Common myeloid progenitor, CD34-positive (primary cell): ENCODE results near the gene NEDD4L.
"Not testable (repeated sequence)": the region's sequence is repeated elsewhere in the genome, so short reads cannot be mapped to it uniquely, and the experiment has no call there.

Experiments
- CTCF ChIA-PET: fragments of 350-600 bp; sonication (Branson Sonifier 250); formaldehyde crosslinking; loops from one replicate; lab custom pipeline; 2021; ENCODE audit warnings: antibody characterized with exemption; lab: Charles Lee
- POLR2A ChIA-PET: fragments of 350-600 bp; sonication (Branson Sonifier 250); formaldehyde crosslinking; loops from one replicate; lab custom pipeline; 2021; ENCODE audit warnings: antibody characterized with exemption; lab: Charles Lee
- DNase-seq, 3 donors: peaks; one replicate each; pipeline versions ENCODE4 v3.0.0 to v3.0.0-alpha.2; 2013
- H3K27ac ChIP-seq, 2 experiments: 1 replicate in 1 of 2; 2 replicates in 1 of 2; pipeline ENCODE4 v1.7.0; 2013; ENCODE audit warnings: inconsistent platforms in 2 of 2, low read length in 2 of 2, mild to moderate bottlenecking in 2 of 2, low read depth in 1 of 2, moderate library complexity in 1 of 2; ENCODE audit not compliant: severe bottlenecking in 2 of 2, insufficient read depth in 1 of 2, poor library complexity in 1 of 2
- H3K27me3 ChIP-seq, 5 experiments: replicated peaks in 2 of 5; 1 replicate in 3 of 5; 2 replicates in 2 of 5; pipeline versions ENCODE4 v1.6.1 to v1.7.0; 2013; ENCODE audit warnings: low read length in 4 of 5, mild to moderate bottlenecking in 2 of 5, moderate library complexity in 2 of 5, inconsistent platforms in 1 of 5; ENCODE audit not compliant: insufficient read depth in 5 of 5, control insufficient read depth in 4 of 5
- H3K36me3 ChIP-seq, 4 experiments: 1 replicate in 2 of 4; 2 replicates in 2 of 4; pipeline versions ENCODE4 v1.6.1 to v1.7.0; 2013; ENCODE audit warnings: low read length in 3 of 4, control low read depth in 1 of 4, mild to moderate bottlenecking in 1 of 4; ENCODE audit not compliant: control insufficient read depth in 4 of 4, insufficient read depth in 4 of 4
- H3K4me1 ChIP-seq, 4 experiments: 1 replicate in 3 of 4; 2 replicates in 1 of 4; pipeline versions ENCODE4 v1.6.1 to v1.7.1; 2013; ENCODE audit warnings: low read length in 3 of 4, mild to moderate bottlenecking in 3 of 4, control low read depth in 1 of 4, inconsistent platforms in 1 of 4, moderate library complexity in 1 of 4; ENCODE audit not compliant: control insufficient read depth in 4 of 4, insufficient read depth in 4 of 4; ENCODE audit errors: control extremely low read depth in 1 of 4
- H3K4me3 ChIP-seq, 7 experiments: 1 replicate in 4 of 7; 2 replicates in 3 of 7; pipeline versions ENCODE4 v1.5.1 to v1.7.0; 2013; ENCODE audit warnings: mild to moderate bottlenecking in 7 of 7, low read length in 6 of 7, moderate library complexity in 6 of 7, inconsistent platforms in 2 of 7, low read depth in 2 of 7, control low read depth in 1 of 7; ENCODE audit not compliant: insufficient read depth in 4 of 7, control insufficient read depth in 1 of 7; ENCODE audit errors: extremely low read depth in 1 of 7
- H3K9me3 ChIP-seq, 5 experiments: 1 replicate in 4 of 5; 2 replicates in 1 of 5; pipeline versions ENCODE4 v1.6.1 to v1.7.1; 2013; ENCODE audit warnings: low read length in 4 of 5, mild to moderate bottlenecking in 2 of 5, inconsistent platforms in 1 of 5, low read depth in 1 of 5, moderate library complexity in 1 of 5; ENCODE audit not compliant: control insufficient read depth in 4 of 5, insufficient read depth in 2 of 5; ENCODE audit errors: control extremely low read depth in 1 of 5
- WGBS: methylation state at CpG from one replicate; pipeline ENCODE4 v1.1.5; 2013; ENCODE audit not compliant: insufficient coverage; 5-methylcytosine and 5-hydroxymethylcytosine counted together

Gene NEDD4L

DNA sequence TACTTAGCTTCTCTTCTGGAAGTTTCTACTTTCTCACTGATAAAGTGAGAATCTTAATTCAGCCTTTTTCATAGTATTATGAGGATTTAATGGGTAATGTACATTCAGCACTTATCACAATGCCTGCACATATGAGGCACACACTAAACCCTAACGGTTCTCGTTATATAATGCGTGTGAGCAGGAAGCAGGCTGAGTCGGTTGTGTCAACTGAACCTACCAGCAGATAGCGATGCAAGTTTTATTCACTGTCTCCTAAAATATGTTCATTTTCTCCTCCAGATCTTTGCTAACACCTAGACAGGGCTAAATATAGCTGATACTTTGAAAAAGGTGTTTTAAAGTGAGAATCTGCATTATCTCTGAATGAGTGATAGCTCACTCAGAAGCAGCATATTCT, 383.3 kb downstream of the NEDD4L start:
- Histone ChIP-seq H3K27me3 (no peaks in the 10 kb centered on the region), H3K4me1 (no peaks in the 10 kb centered on the region), H3K9me3 (no peaks in the 10 kb centered on the region), H3K27ac (no peak overlapping the region), H3K36me3 (no peaks in the 10 kb centered on the region), H3K4me3 (no peak overlapping the region)
- ChIA-PET CTCF (no interaction called here), POLR2A (no interaction called here)
- DNase-seq: peak in 1 of 3 donors; percentile 9
- 54% methylated on average over 4 of the region's 5 CpGs for WGBS

DNA sequence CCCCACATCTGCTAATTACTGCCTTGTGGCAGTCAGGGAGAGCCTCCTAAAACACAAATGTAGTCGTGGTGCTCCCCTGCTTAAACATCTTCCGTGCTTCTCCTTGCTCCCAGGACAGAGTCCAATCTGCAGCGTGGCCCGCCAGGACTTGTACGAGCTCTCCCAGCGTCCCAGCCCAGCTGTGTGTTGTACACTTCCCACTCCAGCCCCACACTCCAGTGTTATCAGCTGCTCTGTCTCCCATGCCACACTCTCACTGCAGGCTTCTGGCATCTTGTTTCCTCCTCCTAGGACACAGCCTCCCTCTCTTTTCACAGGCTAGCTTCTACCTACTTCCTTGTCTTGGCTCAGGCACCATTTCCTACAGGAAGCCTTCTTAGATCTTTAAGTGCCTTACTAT, 385.4 kb downstream of the NEDD4L start:
- WGBS: 95% methylated on average over 6 of the region's 6 CpGs
- H3K9me3 ChIP-seq: no peaks in the 10 kb centered on the region
- no peaks in the 10 kb centered on the region for H3K36me3 ChIP-seq
- no peaks in the 10 kb centered on the region for H3K4me1 ChIP-seq
- ChIA-PET POLR2A (no interaction called here), CTCF (interaction anchor here (1.5 kb wide), 1 partner anchor 655 kb away, joined by 3 read pairs; no protein-coding TSS in a partner anchor)
- H3K27me3 ChIP-seq: no peaks in the 10 kb centered on the region
- no peak for DNase-seq
- no peak overlapping the region for H3K4me3 ChIP-seq
- H3K27ac ChIP-seq: no peak overlapping the region

DNA sequence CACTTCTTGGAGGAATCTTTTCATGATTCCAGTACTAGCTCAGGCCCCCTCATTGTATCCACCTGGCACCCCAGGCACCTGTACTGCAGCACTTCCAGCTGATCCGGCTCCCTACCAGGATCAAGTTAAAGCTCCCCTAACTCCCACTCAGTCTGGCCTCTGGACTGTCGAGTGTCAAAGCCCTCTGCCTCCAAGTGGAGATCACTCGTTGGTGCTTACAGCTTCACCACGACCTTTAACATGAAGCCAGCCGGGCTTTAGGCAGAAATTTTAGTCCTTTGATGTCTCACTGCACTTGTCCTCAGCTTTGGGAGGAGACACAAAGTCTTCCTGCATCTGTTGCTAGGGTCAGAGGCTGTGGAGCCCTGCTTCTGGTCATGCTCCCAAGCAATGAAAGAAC, 387.2 kb downstream of the NEDD4L start:
- no peaks in the 10 kb centered on the region for H3K27me3 ChIP-seq
- no peak overlapping the region for H3K4me3 ChIP-seq
- H3K9me3 ChIP-seq: no peaks in the 10 kb centered on the region
- H3K36me3 ChIP-seq: no peaks in the 10 kb centered on the region
- no peak overlapping the region for H3K27ac ChIP-seq
- 92% methylated on average over 5 of the region's 5 CpGs for WGBS
- H3K4me1 ChIP-seq: no peaks in the 10 kb centered on the region
- no peak for DNase-seq
- CTCF ChIA-PET: no interaction called here
- POLR2A ChIA-PET: no interaction called here

DNA sequence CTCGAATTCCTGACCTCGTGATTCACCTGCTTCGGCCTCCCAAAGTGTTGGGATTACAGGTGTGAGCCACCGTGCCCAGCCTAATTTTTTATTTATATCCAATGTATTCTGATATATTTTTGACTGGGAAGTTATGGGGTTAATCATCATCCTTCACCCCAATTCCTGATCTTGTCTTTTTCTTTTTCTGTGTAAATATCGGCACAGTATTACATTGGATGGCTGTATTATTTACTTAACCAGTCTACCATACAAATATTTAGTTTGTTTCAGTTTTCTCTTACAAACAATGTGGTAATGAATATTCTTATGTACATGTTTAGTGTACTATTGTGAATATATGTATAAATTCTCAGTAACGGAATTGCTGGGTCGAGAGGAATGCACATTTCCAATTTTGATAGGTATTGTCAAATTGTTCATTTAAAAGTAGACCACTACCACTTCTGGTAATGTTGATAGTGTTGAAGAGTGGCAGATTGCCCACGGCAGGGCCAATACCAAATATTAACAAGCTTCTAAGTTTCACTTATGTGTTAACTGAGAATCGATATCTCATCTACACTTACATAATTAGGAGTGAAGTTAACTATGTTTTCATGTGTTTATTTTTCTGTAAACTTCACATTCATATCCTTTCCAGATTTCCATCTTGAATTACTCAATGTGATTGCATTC, 388.2 kb downstream of the NEDD4L start:
- Histone ChIP-seq H3K36me3 (no peaks in the 10 kb centered on the region), H3K27ac (no peak overlapping the region), H3K4me1 (no peaks in the 10 kb centered on the region), H3K27me3 (no peaks in the 10 kb centered on the region), H3K9me3 (no peaks in the 10 kb centered on the region), H3K4me3 (no peak overlapping the region)
- no peak for DNase-seq
- POLR2A ChIA-PET: no interaction called here
- WGBS: no CpG with 5 or more reads among the region's 9 CpGs
- CTCF ChIA-PET: no interaction called here

- H3K27ac ChIP-seq, POLR2A ChIA-PET, CTCF ChIA-PET, H3K4me3 ChIP-seq, DNase-seq, H3K36me3 ChIP-seq, H3K27me3 ChIP-seq, H3K9me3 ChIP-seq: not testable (repeated sequence)
- 100% methylated on average over 1 of the region's 7 CpGs for WGBS
- H3K4me1 ChIP-seq: peaks cover 0 to 13% (median 4%) of the 10 kb centered on the region in 4 experiments
Observed at GRCh38 chr18:58435221-58436005, 391.4 kb downstream of the NEDD4L start.

GRCh38 chr18:58438161-58438957, 394.3 kb downstream of the NEDD4L start:
- Histone ChIP-seq H3K27me3 (no peaks in the 10 kb centered on the region), H3K9me3 (no peaks in the 10 kb centered on the region), H3K27ac (peak overlapping the region in 1 of 2 experiments; percentile 65), H3K36me3 (no peaks in the 10 kb centered on the region), H3K4me3 (peak overlapping the region in 5 of 7 experiments; percentile 31 to 76 (median 50)), H3K4me1 (peaks cover 0 to 13% (median 4%) of the 10 kb centered on the region in 4 experiments)
- CTCF ChIA-PET: interaction anchor here (0.6 kb wide), 1 partner anchor 19 kb away, joined by 3 read pairs; no protein-coding TSS in a partner anchor
- WGBS: 100% methylated on average over 3 of the region's 6 CpGs
- POLR2A ChIA-PET: no interaction called here
- peak; percentile 34 to 76 (median 65) for DNase-seq
